ENCODE results near the gene SMIM17.
"Not testable (repeated sequence)": the region's sequence is repeated elsewhere in the genome, so short reads cannot be mapped to it uniquely, and the experiment has no call there.

Gene SMIM17

GRCh38 chr19:56670401-56670960, 27.5 kb downstream of the SMIM17 start:
- H3K4me3 ChIP-seq, result peak overlapping the region; percentile 80
- no peak for DNase-seq (ENCODE audit: low spot score)
- H3K27ac ChIP-seq, result no peak overlapping the region
- no peak for TF ChIP-seq CTCF (IDR thresholded peaks at IDR 0.05)

GRCh38 chr19:56670961-56671612, 28.1 kb downstream of the SMIM17 start:
- Histone ChIP-seq H3K4me3 (peak overlapping the region; percentile 80), H3K27ac (peak overlapping the region in 1 of 2 donors; percentile 41)
- no peak for TF ChIP-seq CTCF (IDR thresholded peaks at IDR 0.05)
- DNase-seq (ENCODE audit: low spot score), result no peak

- peak; percentile 90 for DNase-seq (ENCODE audit: low spot score)
- peak within 1 kb of the TSS in 1 of 2 donors; percentile 41 for H3K27ac ChIP-seq
- peak within 1 kb of the TSS; percentile 80 for H3K4me3 ChIP-seq
- no peak for TF ChIP-seq CTCF (IDR thresholded peaks at IDR 0.05)
Observed at GRCh38 chr19:56671613-56671994, 28.6 kb downstream of the SMIM17 start, which contains the start of gene ZNF835. Gene ZNF835, minus strand, starts transcription at chr19:56671757. Its CDS starts 6,559 bp downstream, at chr19:56665198.

GRCh38 chr19:56672610-56673009, 29.7 kb downstream of the SMIM17 start:
- H3K27ac ChIP-seq; DNase-seq (ENCODE audit: low spot score); H3K4me3 ChIP-seq: not testable (repeated sequence)

GRCh38 chr19:56678205-56678604, 35.2 kb downstream of the SMIM17 start:
- TF ChIP-seq CTCF (IDR thresholded peaks at IDR 0.05), result no peak
- DNase-seq (ENCODE audit: low spot score), result no peak
- Histone ChIP-seq H3K4me3 (no peak overlapping the region), H3K27ac (no peak overlapping the region)

- no peak overlapping the region for H3K27ac ChIP-seq
- TF ChIP-seq CTCF (IDR thresholded peaks at IDR 0.05), result no peak
- no peak for DNase-seq (ENCODE audit: low spot score)
Observed at GRCh38 chr19:56681702-56682101, 38.7 kb downstream of the SMIM17 start.

GRCh38 chr19:56683116-56683515, 40.2 kb downstream of the SMIM17 start:
- Histone ChIP-seq H3K27ac (no peak overlapping the region), H3K4me3 (no peak overlapping the region)
- DNase-seq (ENCODE audit: low spot score), result no peak
- TF ChIP-seq CTCF (IDR thresholded peaks at IDR 0.05), result no peak

More at GRCh38 chr19:56681702-56682101, 38.7 kb downstream of the SMIM17 start:
- no peak overlapping the region for H3K4me3 ChIP-seq
